HCT116 (cell line): Measurements from ENCODE around the gene ALG2.

Source experiments
- ATF3 ChIP-seq: IDR thresholded peaks from 2 replicates; pipeline ENCODE4 v1.6.1; 2012
- CEBPB ChIP-seq: IDR thresholded peaks from 2 replicates; pipeline ENCODE4 v1.6.1; 2012; ENCODE audit warnings: low read depth
- CTCF ChIP-seq, 3 experiments: fragments of 200-600 bp in 1 of 3; sonication (generic) in 1 of 3; IDR thresholded peaks in 2 of 3; conservative IDR thresholded peaks in 1 of 3; 2 replicates each; pipeline ENCODE4 v1.5.1; 2012 to 2017; ENCODE audit warnings: low read depth in 2 of 3, low read length in 2 of 3, antibody characterized with exemption in 1 of 3, borderline replicate concordance in 1 of 3, control low read depth in 1 of 3, mild to moderate bottlenecking in 1 of 3, mixed read lengths in 1 of 3, mixed run types in 1 of 3, moderate library complexity in 1 of 3; ENCODE audit not compliant: insufficient read depth in 1 of 3
- EZH2 ChIP-seq: fragments of 200-600 bp; sonication (generic); IDR thresholded peaks from 2 replicates; pipeline ENCODE4 v1.6.1; 2017; ENCODE audit warnings: antibody characterized with exemption, mixed run types
- EZH2phosphoT487 ChIP-seq: fragments of 200-600 bp; IDR thresholded peaks from 2 replicates; pipeline ENCODE4 v1.6.1; 2018; ENCODE audit warnings: antibody characterized with exemption, borderline replicate concordance
- JUND ChIP-seq: IDR thresholded peaks from 2 replicates; pipeline ENCODE4 v1.6.1; 2012
- MAX ChIP-seq: IDR thresholded peaks from 2 replicates; pipeline ENCODE4 v1.6.1; 2012
- POLR2A ChIP-seq: IDR thresholded peaks from 2 replicates; pipeline ENCODE4 v1.7.0; 2011; ENCODE audit warnings: borderline replicate concordance; ENCODE audit not compliant: insufficient read depth, insufficient read length; ENCODE audit errors: extremely low read depth
- RAD21 ChIP-seq: IDR thresholded peaks from 2 replicates; pipeline ENCODE4 v1.6.1; 2012; ENCODE audit warnings: low read depth, mild to moderate bottlenecking
- REST ChIP-seq: IDR thresholded peaks from 2 replicates; pipeline ENCODE4 v1.6.1; 2012; ENCODE audit warnings: low read depth
- SIN3A ChIP-seq: IDR thresholded peaks from 2 replicates; pipeline ENCODE4 v1.6.1; 2012; ENCODE audit warnings: low read depth
- SRF ChIP-seq: IDR thresholded peaks from 2 replicates; pipeline ENCODE4 v1.6.1; 2012; ENCODE audit warnings: low read depth
- YY1 ChIP-seq: IDR thresholded peaks from 2 replicates; pipeline ENCODE4 v1.6.1; 2011; ENCODE audit warnings: low read length, low read depth, moderate library complexity, mild to moderate bottlenecking; ENCODE audit not compliant: insufficient replicate concordance; ENCODE audit errors: extremely low read depth

- TF ChIP-seq SIN3A (no peak), REST (no peak), CTCF (IDR thresholded peaks at IDR 0.05 in 2 of 3, conservative IDR thresholded peaks at IDR 0.05 in 1 of 3; ENCODE audit: borderline replicate concordance in 1 of 3, insufficient read depth in 1 of 3, low read depth in 2 of 3, low read length in 2 of 3) (no peak), RAD21 (no peak), MAX (no peak), EZH2phosphoT487 (no peak), POLR2A (no peak), CEBPB (no peak), YY1 (no peak), ATF3 (no peak), EZH2 (no peak), SRF (no peak), JUND (no peak)
Measured at GRCh38 chr9:99173570-99174504, 47.9 kb downstream of the ALG2 start.
